Stimulated activated CD8-positive, alpha-beta memory T cell treated with anti-CD3 and anti-CD28 coated beads, Interleukin-12 subunit alpha, Interleukin-12 subunit beta, amount 100 ng/mL, for 1 hour (primary cell): ENCODE data around the gene SEC63.
A peak's percentile ranks its signal among the peaks of the same experiment; 100 is the strongest.
"Not testable (repeated sequence)": the region's sequence is repeated elsewhere in the genome, so short reads cannot be mapped to it uniquely, and the experiment has no call there.

Experiments used
- DNase-seq: peaks from one replicate; pipeline ENCODE4 v3.0.0-alpha.2; 2020; ENCODE audit warnings: low read depth

The SEC63 gene

DNA sequence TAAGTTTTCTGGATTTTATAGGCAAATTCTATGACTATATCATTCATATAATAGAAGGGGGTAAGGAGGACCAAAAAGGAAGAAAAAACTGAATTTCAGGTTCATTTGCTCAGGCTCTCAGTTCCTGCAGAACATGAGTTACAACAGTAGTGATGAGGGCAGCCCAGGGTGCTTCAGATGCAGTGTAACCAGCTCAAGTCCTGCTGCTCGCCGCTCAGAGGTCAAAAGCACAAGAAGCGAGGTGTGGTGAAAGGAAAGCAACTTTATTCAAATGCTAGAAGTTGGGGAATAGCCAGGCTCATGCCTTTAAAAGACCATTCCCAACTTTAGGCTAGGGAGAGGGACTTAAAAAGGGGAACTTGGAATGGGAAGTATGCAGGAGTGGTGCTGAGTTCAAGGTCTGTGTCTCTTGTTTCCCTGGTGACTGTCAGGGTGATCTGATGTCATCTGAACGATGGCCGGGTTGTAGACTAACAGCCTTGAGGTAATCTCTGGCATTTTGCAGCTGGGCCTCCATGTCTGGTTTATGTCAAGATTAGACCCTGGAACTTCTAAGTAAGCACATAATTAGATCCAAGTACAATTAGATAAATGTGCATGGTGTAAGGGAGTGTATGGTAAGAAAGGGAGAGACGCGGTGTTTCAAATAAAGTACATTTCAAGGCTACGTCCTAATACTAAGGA is 14.5 kb upstream of the SEC63 start:
- DNase-seq = no peak

DNA sequence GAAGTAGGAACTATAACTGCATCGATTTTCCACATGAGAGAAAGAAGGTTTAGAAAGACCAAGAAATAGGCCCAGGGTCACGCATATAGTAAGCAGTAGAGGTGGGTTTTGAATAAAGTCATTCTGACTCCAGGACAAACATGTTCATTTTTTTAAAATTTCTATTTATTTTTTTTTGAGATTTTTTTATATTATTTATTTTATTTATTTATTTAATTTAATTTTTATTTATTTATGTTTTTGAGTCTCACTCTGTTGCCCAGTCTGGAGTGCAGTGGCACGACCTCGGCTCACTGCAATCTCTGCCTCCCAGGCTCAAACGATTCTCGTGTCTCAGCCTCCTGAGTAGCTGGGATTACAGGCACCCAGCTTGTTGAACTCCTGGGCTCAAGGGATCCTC is 13.2 kb upstream of the SEC63 start:
- DNase-seq = no peak

DNA sequence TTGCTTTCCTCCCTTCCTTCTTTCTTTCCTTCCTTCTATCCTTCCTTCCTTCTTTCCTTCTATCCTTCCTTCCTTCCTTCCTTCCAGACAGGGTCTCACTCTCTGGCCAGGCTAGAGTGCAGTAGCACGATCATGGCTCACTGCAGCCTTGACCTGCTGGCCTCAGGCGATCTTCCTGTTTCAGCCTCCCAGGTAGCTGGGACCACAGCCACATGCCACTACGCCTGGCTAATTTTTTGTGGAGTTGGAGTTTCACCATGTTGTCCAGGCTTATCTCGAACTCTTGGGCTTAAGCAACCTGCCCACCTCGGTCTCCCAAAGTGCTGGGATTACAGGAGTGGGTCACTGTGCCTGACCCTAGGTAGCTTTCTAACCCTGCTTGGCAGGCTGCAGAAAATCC is 12.2 kb upstream of the SEC63 start:
- DNase-seq = no peak

DNA sequence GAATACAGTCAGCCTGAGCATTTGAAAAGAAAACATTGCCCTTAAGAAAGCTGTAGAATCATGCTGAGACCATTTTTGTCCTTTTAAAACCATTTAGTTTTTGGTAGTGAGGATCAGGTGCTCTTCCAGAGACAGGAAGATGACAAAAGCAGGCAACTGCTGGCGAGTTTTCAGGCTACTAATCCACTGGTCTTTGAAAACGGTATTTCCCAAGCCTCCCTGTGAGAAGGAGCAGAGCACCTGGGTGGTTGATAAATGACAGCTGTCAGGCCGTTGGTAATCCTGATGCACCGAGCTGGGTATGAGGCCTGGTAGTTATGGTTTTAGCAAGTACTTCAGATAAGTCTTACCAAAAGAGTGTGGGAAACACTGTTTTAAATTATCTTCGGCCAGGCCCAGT is 10.1 kb upstream of the SEC63 start:
- DNase-seq = no peak

DNA sequence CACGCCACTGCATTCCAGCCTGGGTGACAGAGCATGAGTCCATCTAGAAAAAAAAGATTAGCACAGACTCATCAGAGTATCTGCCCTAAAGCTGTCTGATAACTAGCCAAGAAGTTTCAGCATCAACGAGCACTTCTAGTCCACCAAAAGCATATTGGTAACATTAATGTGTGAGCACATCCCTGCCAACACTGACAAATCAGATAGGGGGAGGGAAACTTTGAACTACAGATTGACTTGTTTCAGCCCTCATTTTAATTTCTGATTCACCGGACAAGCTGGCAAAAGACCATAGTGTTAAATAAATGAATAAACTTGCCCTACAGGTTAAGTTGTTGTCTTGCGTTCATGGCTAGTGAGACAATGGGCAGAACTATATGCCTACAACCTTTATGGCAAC is 7.7 kb upstream of the SEC63 start:
- DNase-seq = no peak

DNA sequence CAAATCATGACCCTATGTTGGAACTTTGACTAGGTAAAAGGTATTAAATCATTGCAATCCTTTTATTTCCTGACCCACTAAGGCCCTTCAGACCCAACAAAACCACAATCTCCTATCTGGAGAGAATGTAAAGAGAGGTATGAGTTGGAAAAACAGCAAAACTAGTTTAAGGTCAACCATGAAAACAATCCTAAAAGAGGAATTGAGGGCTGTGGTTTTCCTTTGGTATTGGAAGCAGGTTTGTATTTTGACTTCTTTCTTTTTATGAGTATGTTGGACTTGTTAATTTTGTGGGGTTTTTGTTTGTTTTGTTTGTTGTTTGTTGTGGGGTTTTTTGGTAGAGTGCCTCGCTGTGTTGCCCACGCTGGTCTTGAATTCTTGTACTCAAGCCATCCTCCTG is 4.7 kb upstream of the SEC63 start:
- no peak for DNase-seq

DNA sequence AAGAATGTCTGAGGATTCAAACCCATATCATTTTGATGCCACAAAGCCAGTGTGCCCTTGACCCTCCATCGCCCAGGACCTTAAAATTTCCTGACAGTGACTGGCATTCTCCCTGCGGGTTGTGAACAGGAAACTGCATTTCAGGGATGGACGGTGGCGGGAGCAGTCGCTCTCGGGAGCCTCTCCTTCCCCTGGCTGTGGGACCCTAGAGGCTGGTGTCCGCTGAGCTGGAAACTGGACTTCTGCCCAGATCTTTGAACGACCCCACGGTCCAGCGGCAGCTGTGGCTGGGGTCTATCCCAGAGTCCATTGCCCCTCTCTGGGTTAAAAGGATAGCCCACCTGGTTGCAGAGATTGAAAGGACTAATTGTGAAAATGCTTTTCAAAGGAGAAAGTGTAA is 1.4 kb upstream of the SEC63 start:
- no peak for DNase-seq

DNA sequence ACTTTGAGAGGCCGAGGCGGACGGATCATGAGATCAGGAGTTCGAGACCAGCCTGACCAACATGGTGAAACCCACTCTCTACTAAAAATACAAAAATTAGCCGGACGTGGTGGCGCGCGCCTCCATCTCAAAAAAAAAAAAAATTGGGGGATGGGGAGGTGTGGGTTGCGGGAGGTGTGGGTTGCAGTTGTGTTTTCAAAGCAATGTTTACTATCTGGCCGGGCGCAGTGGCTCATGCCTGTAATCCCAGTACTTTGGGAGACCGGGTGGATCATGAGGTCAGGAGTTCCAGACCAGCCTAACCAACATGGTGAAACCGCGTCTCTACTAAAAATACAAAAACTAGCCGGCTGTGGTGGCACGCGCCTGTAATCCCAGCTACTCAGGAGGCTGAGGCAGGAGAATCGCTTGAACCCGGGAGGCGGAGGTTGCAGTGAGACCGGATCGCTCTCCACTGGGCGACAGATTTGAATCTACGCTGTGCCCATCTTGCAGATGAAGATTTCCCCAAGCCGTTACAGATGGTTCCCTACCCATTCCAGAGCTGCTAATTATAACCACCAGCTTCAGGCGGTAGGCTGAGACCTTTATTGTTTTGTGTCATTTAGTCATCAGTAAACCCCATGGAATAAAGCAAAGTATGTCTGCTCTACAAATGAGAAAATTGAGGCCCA is 818 bp upstream of the SEC63 start:
- DNase-seq = not testable (repeated sequence)

DNA sequence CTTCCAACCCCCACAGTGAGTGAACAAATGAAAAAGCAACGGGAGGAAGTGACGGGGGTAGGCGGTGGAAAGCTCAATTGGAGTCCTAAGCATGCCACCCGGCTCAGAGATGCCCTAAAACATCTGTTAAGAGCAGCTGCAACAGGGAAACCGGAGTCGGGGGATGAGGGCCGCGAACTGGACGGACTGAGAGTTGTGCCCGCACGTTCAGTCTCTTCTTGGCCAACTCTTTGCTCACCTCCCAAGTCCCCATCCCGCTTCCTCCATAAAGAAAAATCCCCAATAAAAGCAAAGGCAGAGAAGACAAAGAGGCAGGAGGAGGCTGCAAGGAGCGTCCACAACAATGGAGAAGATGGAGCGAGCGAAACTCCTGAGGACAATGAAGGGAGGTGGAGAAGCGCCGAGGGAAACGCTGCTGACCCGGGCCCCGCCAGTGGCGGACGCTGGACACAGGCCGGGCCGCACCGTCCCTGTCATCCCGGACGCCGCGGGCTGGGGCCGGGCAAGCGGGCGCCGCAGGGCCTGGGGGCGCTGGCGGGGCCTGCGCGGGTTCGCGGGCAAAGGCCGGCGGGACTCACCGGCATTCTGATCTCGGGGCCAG is 600 bp downstream of the SEC63 start:
- DNase-seq = peak; percentile 33

DNA sequence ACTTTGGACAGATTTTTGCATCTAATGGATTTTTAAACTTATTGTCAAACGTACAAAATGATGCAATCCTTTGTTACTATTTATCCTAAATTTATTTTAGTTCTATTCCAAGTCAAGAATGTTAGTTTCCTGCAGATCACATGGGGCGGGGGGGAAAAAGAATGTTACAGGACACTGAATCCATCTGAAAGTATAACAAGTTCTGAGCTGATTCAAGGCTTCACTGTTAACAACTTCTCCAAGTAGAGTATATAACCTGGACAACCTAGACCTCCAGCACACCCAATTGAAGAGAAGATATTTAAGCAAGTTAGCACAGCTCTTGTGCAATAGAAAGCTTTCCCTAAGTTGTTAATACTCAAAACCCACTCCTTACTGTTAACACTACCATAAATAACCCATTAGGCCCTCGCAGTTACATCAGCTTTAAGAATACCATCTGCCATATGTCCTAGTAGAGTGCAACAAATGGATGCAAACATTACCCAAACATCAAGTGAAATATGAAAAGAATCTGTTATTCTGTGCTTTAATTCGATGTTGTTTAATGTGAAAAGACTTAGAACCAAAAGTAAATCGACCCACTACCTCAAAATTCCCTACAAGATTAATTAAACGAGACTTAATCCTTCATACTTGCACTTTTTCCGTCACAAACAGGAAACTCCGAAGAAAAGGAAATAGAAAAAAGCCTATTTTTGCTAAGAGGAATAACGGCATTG is 1.3 kb downstream of the SEC63 start:
- no peak for DNase-seq

DNA sequence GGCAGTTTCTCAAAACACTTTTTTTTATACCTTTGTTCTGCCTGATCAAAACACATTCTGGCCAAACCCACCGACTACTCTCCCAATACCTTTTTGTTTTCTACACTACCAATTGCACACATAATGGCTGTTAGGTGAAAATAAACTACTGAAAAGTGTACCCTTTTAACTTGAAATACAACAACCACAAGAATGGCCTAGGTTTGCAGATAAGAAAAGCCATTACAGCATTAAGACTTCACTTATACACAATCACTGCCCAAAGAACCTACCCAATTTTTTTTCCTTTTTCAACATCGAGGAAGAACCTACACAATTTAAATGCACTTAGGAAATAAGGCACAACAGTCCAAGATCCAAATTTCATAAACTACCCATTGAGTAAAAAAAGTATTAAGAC is 1.8 kb downstream of the SEC63 start:
- DNase-seq = no peak

DNA sequence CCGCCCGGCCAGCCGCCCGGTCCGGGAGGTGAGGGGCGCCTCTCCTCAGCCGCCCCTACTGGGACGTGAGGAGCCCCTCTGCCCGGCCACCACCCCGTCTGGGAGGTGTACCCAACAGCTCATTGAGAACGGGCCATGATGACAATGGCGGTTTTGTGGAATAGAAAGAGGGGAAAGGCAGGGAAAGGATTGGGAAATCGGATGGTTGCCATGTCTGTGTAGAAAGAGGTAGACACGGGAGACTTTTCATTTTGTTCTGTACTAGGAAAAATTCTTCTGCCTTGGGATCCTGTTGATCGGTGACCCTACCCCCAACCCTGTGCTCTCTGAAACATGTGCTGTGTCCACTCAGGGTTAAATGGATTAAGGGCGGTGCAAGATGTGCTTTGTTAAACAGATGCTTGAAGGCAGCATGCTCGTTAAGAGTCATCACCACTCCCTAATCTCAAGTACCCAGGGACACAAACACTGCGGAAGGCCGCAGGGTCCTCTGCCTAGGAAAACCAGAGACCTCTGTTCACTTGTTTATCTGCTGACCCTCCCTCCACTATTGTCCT is 4.1 kb downstream of the SEC63 start:
- DNase-seq = not testable (repeated sequence)

DNA sequence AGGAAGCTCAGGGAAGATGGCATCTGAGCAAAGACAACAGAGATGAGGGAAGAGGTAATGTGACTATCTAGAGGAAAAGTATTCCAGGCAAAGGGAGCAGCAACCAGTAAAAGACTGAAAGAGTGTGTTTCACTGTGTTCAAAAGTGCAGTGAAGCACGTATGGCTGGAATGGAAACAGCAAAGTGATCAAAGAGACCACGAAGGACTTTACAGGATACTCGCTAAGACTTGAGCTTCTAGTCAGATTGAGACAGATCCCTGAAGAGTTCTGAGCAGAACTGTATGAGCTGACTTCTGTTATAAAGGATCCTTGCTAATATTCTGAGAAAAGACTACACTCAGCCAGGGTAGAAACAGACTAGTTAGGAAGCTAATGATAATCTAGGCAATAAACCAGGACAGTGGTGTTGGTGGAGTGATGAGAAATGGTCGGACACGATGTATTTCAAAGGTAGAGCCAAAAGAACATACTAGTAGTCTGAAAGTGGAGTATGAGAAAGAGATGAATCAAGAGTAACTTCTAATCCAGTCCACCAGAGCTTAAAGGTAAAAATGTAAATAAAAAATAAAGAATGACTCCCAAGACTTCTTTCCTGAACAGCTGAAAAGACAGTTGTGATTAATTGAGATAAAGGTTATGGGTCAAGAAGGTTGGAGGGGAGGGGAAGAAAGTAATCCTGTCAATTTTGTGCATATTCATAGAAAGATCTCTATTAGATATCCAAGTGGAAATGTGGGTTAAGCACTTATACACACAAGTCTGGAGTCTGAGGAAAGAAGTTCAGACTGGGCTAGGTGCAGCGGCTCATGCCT is 14.2 kb downstream of the SEC63 start:
- DNase-seq = no peak

DNA sequence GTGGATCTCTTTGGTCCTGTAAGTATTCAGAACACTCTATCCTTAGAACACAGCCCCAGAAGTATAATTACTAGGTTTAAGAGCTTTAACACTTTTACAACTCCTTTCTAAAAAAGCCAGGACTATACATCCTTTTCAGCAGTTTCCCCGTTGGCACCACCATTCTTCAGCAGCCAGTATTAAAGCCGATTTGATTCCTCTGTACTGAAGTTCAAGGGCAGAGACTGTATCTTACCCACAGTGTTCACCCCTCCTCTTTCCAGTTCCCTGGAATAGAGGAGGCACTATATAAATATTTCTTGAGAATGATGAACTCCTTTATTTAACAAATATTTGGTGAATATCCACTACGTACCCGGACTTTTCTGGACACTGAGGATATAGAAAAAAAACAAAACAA is 15.9 kb downstream of the SEC63 start:
- DNase-seq = no peak

DNA sequence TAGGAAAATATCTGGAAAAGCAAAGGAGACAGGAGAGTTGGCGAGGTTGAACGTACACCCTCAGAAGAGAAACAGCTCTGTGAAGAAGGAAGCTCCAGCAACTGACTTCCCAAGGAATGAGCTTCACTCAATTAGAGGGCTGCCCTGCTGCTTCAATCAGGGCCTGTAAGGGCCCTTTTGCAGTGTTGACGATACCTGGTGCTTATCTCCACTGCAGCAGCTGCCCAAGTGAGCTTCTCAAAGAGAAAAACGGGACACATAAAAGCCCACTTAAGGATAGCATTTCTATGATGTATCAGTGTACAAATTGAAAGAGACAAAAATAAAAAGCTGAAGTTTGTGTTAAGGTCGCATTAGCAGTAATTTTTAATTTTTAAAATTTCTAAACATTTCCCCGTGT is 16.4 kb downstream of the SEC63 start:
- DNase-seq = no peak

DNA sequence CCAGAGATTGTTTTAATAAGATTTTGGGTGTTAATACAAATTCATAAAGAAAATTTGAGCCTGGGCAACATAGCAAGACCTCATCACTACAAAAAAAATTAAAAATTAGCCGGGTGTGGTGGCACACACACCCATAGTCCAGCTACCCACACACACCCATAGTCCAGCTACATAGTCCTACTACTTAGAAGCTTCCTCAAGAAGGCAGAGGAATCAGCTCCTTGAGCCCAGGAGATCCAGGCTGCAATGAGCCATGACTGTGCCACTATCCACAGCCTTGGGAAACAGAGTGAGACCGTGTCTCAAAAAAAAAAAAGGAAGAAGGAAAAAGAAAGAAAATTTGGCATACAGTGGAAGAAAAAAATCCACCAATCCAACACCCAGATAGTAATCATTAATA is 16.8 kb downstream of the SEC63 start:
- no peak for DNase-seq

DNA sequence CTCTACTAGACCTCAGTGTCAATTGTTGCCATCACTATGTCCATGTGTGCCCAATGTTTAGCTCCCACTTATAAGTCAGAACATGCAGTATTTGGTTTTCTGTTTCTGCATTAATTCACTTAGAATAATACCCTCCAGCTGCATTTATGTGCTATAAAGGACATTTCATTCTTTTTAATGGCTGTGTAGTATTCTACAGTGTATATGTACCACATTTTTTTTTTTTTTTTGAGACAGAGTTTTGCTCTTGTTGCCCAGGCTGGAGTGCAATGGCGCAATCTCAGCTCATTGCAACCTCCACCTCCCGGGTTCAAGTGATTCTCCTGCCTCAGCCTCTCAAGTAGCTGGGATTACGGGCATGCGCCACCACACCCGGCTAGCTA is 21.1 kb downstream of the SEC63 start:
- DNase-seq = not testable (repeated sequence)

DNA sequence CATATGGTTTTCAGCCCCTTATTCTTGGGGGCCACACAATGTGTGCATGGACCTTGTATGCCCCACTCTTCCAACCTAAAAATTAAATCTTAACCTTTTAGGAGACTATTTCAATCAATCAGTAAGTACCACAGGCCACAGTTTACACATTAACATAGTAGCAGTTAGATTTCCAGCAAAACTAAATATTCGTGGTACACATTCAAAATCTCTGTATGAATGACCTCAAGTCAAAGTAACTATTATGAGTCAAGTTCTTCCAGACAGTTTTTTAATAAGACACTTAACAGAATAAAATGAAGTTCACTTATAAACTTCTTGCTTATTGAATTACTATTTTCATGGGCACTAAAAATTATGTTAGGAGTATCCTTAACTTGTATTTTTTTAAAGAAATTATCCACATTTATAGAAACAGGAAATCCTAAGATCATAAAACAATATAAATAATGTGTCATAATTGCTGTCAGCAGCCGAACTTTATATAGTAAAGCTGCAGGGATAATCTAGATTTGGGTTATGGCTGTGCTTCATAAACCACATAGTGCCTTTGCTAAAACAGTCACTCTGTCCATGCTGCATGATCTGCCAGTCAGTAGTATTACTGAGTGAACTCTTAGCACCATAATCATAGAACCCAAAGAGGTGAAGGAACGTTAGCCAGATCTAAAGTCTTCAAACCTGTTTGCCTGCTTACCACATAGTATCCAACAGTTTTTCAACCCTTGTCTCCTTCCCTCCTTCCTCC is 21.7 kb downstream of the SEC63 start:
- no peak for DNase-seq

DNA sequence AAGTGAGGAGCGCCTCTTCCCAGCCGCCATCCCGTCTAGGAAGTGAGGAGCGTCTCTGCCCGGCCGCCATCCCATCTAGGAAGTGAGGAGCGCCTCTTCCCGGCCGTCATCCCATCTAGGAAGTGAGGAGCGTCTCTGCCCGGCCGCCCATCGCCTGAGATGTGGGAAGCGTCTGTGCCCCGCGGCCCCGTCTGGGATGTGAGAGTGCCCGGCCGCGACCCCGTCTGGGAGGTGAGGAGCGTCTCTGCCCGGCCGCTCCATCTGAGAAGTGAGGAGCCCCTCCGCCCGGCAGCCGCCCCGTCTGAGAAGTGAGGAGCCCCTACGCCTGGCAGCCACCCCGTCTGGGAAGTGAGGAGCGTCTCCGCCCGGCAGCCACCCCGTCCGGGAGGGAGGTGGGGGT is 23.8 kb downstream of the SEC63 start:
- DNase-seq = not testable (repeated sequence)

DNA sequence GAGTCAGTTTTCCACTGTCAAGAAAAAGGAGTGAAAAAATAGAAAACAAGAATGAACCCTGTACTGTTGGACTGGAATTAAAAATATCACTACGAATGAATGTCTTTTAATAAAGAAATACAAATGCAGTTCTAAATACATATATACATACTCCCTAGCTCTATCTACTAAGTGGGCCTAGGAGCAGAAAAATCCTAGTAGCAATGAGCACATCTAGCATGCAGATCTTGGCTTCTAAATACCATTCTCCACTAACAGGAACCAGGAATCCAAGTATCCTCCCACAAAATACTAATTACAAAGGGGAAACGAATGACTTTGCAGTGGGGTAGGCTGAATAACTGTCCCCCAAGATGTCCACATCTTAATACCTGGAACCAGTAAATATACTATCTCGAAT is 25.4 kb downstream of the SEC63 start:
- DNase-seq = no peak

DNA sequence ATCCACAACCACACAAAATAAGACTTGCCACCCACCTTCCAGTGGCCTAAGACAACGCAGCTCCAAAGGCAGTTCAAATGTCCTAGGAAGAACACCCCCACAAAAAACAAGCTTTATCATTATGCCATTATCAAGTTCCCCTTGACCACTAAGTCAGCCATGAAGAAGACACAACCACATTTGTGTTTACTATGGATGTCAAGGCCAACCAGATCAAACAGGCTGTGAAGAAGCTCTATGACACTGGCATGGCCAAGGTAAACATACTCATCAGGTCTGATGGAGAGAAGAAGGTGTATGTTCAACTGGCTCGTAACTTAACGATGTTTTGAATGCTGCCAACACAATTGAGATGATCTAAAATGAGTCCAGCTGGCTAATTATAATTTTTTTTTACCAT is 26.1 kb downstream of the SEC63 start:
- DNase-seq = no peak
